ENCODE data around the gene PTOV1. TPM values are rescaled to one million over a fixed set of nuclear protein-coding genes. Genes with fewer than 3 reads are reported as not detected.

Gene PTOV1
- total RNA-seq, 3 donors from 2014 or later = 92.8 to 171 (median 107) TPM

GRCh38 chr19:49853852-49854377 is 3.0 kb downstream of the PTOV1 start:
- ATAC-seq (no peak), DNase-seq (no peak)
- Histone ChIP-seq H3K4me1 (ENCODE audit: low read depth) (peaks cover 14% of the 10 kb centered on the region), H3K4me3 (no peak overlapping the region), H3K9me3 (no peaks in the 10 kb centered on the region), H3K36me3 (ENCODE audit: low read depth) (no peaks in the 10 kb centered on the region)
- intact Hi-C loops (cut with DNase I, micrococcal nuclease) = no loop called here
- TF ChIP-seq, protein P1, sequence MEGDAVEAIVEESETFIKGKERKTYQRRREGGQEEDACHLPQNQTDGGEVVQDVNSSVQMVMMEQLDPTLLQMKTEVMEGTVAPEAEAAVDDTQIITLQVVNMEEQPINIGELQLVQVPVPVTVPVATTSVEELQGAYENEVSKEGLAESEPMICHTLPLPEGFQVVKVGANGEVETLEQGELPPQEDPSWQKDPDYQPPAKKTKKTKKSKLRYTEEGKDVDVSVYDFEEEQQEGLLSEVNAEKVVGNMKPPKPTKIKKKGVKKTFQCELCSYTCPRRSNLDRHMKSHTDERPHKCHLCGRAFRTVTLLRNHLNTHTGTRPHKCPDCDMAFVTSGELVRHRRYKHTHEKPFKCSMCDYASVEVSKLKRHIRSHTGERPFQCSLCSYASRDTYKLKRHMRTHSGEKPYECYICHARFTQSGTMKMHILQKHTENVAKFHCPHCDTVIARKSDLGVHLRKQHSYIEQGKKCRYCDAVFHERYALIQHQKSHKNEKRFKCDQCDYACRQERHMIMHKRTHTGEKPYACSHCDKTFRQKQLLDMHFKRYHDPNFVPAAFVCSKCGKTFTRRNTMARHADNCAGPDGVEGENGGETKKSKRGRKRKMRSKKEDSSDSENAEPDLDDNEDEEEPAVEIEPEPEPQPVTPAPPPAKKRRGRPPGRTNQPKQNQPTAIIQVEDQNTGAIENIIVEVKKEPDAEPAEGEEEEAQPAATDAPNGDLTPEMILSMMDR (IDR thresholded peaks at IDR 0.05) = no peak

DNA sequence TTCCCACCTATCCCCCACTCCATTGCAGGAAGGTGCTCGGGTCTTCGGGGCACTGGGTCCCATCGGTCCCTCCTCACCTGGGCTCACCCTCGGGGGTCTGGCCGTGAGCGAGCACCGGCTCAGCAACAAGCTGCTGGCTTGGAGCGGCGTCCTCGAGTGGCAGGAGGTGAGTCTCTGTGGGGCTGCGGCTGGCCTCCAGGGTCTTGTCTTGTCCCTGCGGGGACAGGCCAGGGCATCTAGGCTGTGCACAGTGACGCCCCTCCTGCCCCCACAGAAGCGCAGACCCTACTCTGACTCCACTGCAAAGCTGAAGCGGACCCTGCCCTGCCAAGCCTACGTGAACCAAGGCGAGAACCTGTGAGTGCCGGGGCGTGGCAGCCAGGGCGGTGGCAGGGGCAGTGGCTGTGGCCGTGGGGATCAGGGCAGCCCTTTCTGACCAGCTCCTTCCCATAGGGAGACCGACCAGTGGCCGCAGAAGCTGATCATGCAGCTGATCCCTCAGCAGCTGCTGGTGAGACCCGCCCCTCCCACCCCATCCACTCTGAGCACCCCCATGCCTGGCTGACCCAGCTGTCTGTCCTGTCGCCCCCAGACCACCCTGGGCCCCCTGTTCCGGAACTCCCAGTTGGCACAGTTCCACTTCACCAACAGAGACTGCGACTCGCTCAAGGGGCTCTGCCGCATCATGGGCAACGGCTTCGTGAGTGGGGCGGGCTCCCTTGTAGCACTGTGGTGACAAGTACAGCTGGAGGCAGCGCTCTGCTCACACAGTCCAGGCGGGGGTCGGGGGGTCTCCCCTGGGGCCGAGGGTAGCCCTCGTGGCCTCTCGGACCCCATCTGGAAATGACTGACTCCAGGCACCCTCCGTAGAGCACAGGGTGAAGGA is 3.7 kb downstream of the PTOV1 start:
- Histone ChIP-seq H3K36me3 (ENCODE audit: low read depth) (no peaks in the 10 kb centered on the region), H3K9me3 (no peaks in the 10 kb centered on the region), H3K4me1 (ENCODE audit: low read depth) (peaks cover 14% of the 10 kb centered on the region), H3K4me3 (no peak overlapping the region)
- ATAC-seq (no peak), DNase-seq (peak in 2 of 3 donors; percentile 39 to 67)
- TF ChIP-seq, protein P1 (IDR thresholded peaks at IDR 0.05) = no peak
- intact Hi-C loops (cut with DNase I, micrococcal nuclease) = no loop called here

- peak in 2 of 3 donors; percentile 3 to 48 for DNase-seq
- intact Hi-C loops (cut with DNase I, micrococcal nuclease) = no loop called here
- TF ChIP-seq, protein P1 (IDR thresholded peaks at IDR 0.05) = no peak
- Histone ChIP-seq H3K9me3 (no peaks in the 10 kb centered on the region), H3K36me3 (ENCODE audit: low read depth) (no peaks in the 10 kb centered on the region), H3K4me1 (ENCODE audit: low read depth) (peaks cover 14% of the 10 kb centered on the region), H3K4me3 (no peak overlapping the region)
- no peak for ATAC-seq
Measured at GRCh38 chr19:49855277-49855675, 4.3 kb downstream of the PTOV1 start.

DNA sequence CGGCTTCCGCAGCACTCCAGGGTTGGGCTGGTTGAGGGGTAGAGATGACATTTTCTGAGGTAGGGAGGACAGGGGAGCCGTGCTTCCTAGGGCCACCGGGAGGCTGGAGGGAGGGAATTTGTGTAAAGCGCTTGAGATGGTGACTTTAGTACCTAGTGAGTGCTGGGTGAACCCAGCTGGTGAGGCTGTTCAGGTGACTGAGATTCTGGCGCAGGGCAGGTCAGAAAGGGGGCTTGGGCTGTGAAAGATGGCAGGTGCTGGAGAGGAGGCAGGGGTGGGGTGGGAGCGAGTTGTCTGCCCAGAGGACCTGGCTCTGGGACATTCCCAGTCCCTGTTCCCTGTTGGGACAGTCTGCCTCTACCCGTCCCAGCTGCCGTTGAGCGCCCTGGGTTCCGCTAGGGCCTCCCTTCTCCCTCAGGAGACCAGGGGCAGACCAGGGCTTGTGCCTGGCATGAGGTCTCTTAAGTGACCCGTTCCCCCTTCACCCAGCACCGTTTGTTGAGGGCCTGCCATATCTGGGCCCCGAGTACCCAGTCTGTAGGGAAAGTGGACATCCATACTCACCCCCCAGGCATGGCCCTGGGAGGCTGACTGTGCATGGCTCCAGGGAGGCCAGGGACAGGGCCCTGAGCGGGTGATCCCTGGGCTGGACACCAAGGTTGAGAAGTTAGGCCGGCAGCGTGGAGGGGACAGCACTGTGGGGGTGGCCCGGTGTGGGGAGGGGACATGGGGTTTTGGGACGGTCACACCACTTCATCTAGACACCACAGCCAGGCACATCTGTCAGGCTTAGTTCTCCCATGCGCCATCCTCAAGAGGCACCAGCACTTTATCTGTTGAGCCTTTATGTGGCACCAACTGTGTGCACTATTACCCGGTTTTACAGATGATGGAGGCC is 5.0 kb downstream of the PTOV1 start:
- no peak for ATAC-seq
- intact Hi-C loops (cut with DNase I, micrococcal nuclease) = no loop called here
- no peaks in the 10 kb centered on the region for H3K36me3 ChIP-seq (ENCODE audit: low read depth)
- H3K9me3 ChIP-seq = no peaks in the 10 kb centered on the region
- TF ChIP-seq, protein P1 (IDR thresholded peaks at IDR 0.05) = no peak
- peak in 2 of 3 donors; percentile 5 to 47 for DNase-seq
- no peak overlapping the region for H3K4me3 ChIP-seq
- peaks cover 14% of the 10 kb centered on the region for H3K4me1 ChIP-seq (ENCODE audit: low read depth)

DNA sequence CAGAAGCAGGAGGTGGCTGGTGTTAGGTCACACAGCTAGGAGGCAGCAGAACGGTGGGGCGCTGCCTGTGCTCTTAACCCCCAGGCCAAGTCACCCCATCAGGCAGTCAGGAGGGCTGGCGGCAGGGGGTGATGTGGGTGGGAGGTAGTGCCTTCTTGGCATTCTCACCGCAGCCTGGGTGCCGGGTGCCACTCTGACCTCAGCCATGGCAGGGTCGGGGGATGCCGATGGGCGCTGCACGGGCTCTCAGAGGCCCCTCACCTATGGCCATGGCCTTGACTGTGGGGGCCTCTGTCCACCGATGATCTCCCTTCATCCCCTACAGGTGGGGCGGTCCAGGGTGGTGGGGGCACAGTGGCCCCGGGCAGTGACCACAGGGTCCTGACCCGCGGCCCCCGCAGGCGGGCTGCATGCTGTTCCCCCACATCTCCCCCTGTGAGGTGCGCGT is 5.6 kb downstream of the PTOV1 start:
- DNase-seq = peak in 2 of 3 donors; percentile 4 to 51
- Histone ChIP-seq H3K4me3 (no peak overlapping the region), H3K4me1 (ENCODE audit: low read depth) (peaks cover 14% of the 10 kb centered on the region), H3K9me3 (no peaks in the 10 kb centered on the region), H3K36me3 (ENCODE audit: low read depth) (no peaks in the 10 kb centered on the region)
- intact Hi-C loops (cut with DNase I, micrococcal nuclease) = no loop called here
- no peak for ATAC-seq
- TF ChIP-seq, protein P1 (IDR thresholded peaks at IDR 0.05) = no peak

Measured in mucosa of descending colon (tissue), 3 donors.